ENCODE results near the gene IRS1.

GRCh38 chr2:226725126-226725860, 74.3 kb downstream of the IRS1 start:
- TF ChIP-seq SMC3 (IDR thresholded peaks at IDR 0.05), result no peak
- no peak for TF ChIP-seq HDAC2 (IDR thresholded peaks at IDR 0.05)
- TF ChIP-seq RAD21 (conservative IDR thresholded peaks at IDR 0.05 in 1 of 2, IDR thresholded peaks at IDR 0.05 in 1 of 2), result no peak
- TF ChIP-seq POLR2A (IDR thresholded peaks at IDR 0.05; ENCODE audit: low read length), result no peak
- no peak for TF ChIP-seq TP53 (CRISPR knock-in tag; IDR thresholded peaks at IDR 0.05)
- no peak for TF ChIP-seq BCL3 (IDR thresholded peaks at IDR 0.05)
- TF ChIP-seq NPAS2 (CRISPR knock-in tag; IDR thresholded peaks at IDR 0.05; ENCODE audit: borderline replicate concordance), result no peak
- no peak for TF ChIP-seq CTCF (IDR thresholded peaks at IDR 0.05)
- TF ChIP-seq CHD4 (IDR thresholded peaks at IDR 0.05; ENCODE audit: borderline replicate concordance), result no peak
- TF ChIP-seq MAX (IDR thresholded peaks at IDR 0.05), result no peak
- no peak for TF ChIP-seq MAFK (IDR thresholded peaks at IDR 0.05; ENCODE audit: partially characterized antibody)
- no peak for TF ChIP-seq RFX5 (IDR thresholded peaks at IDR 0.05)
- no peak for TF ChIP-seq EP300 (IDR thresholded peaks at IDR 0.05)
